Activated naive CD8-positive, alpha-beta T cell treated with anti-CD3 and anti-CD28 coated beads, Interleukin-2, amount 10 ng/mL, durations not matched to agents 7 days and 5 days (primary cell): ENCODE data around the gene GPR61. TPM values are rescaled to one million over a fixed set of nuclear protein-coding genes. Genes with fewer than 3 reads are reported as not detected.

ENCODE experiments used
- ATAC-seq: fragments of 150-1000 bp; cut with Tn5 transposase; one replicate; pipeline ENCODE4 v1.10.0; 2021; ENCODE audit warnings: low read depth, moderate library complexity
- POLR2A ChIA-PET: fragments of 350-600 bp; sonication (Branson Sonifier 250); formaldehyde crosslinking; loops from one replicate; lab custom pipeline; 2021; ENCODE audit warnings: antibody characterized with exemption; lab: Charles Lee
- DNase-seq: peaks from one replicate; pipeline ENCODE4 v3.0.0; 2021
- H3K27ac Mint-ChIP-seq: one replicate; pipeline ENCODE4 v1.8.0; 2022; ENCODE audit warnings: mild to moderate bottlenecking, mixed read lengths
- H3K27me3 Mint-ChIP-seq: one replicate; pipeline ENCODE4 v1.8.0; 2022; ENCODE audit warnings: mild to moderate bottlenecking, moderate library complexity, mixed read lengths
- H3K36me3 Mint-ChIP-seq: one replicate; pipeline ENCODE4 v1.8.0; 2021; ENCODE audit warnings: mild to moderate bottlenecking, mixed read lengths
- H3K4me1 Mint-ChIP-seq: one replicate; pipeline ENCODE4 v1.8.0; 2021; ENCODE audit warnings: mixed read lengths
- H3K4me3 Mint-ChIP-seq: one replicate; pipeline ENCODE4 v1.8.0; 2022; ENCODE audit warnings: mild to moderate bottlenecking, moderate library complexity, mixed read lengths
- H3K9me3 Mint-ChIP-seq: one replicate; pipeline ENCODE4 v1.8.0; 2021; ENCODE audit warnings: mixed read lengths
- total RNA-seq, 2 experiments: library from RNA; stranded (reverse); gene quantifications; one replicate each; pipeline ENCODE4 v1.2.3, GENCODE V29; 2021

GPR61 gene
- total RNA-seq, 2 experiments from 2014 or later, result 0.39 TPM; not detected in 1

DNA sequence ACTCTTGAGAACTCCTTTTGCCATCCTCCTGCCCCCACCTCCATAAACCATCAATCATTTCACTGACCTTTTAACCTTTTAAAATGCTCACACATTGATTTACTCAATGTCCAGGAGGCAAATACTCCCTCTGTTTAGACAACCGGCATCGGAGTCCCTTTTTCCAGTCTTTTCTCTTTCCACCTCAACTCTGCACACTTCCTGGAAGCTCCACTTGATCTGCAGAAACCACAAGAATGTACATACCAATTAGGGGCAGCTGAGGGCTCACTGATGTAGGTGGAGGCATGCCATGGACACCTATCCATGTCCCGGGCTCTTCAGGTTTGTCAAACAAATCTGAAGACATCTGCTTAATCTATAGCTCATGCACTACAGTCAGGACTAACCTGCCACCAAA lies 24.8 kb upstream of the GPR61 start:
- H3K4me3 Mint-ChIP-seq, result no peak overlapping the region
- H3K4me1 Mint-ChIP-seq, result peaks cover 18% of the 10 kb centered on the region
- ATAC-seq (no peak), DNase-seq (no peak)
- no peak overlapping the region for H3K27ac Mint-ChIP-seq
- POLR2A ChIA-PET, result interaction anchor here (0.7 kb wide), 1 partner anchor 9 kb away, joined by 4 read pairs; no protein-coding TSS in a partner anchor
- H3K27me3 Mint-ChIP-seq, result peaks cover 17% of the 10 kb centered on the region
- no peaks in the 10 kb centered on the region for H3K9me3 Mint-ChIP-seq
- no peaks in the 10 kb centered on the region for H3K36me3 Mint-ChIP-seq

GRCh38 chr1:109516872-109517271 lies 22.8 kb upstream of the GPR61 start:
- H3K27me3 Mint-ChIP-seq, result peaks cover 7% of the 10 kb centered on the region
- H3K36me3 Mint-ChIP-seq, result no peaks in the 10 kb centered on the region
- DNase-seq (no peak), ATAC-seq (no peak)
- no peaks in the 10 kb centered on the region for H3K9me3 Mint-ChIP-seq
- peaks cover 3% of the 10 kb centered on the region for H3K4me1 Mint-ChIP-seq
- POLR2A ChIA-PET, result interaction anchor here (1.7 kb wide), 1 partner anchor 23 kb away, joined by 3 read pairs; the partner anchor contains the start of gene CYB561D1
- no peak overlapping the region for H3K27ac Mint-ChIP-seq
- H3K4me3 Mint-ChIP-seq, result no peak overlapping the region

- peaks cover 3% of the 10 kb centered on the region for H3K4me1 Mint-ChIP-seq
- DNase-seq (no peak), ATAC-seq (no peak)
- POLR2A ChIA-PET, result no interaction called here
- peaks cover 5% of the 10 kb centered on the region for H3K27me3 Mint-ChIP-seq
- no peaks in the 10 kb centered on the region for H3K9me3 Mint-ChIP-seq
- no peak overlapping the region for H3K4me3 Mint-ChIP-seq
- no peaks in the 10 kb centered on the region for H3K36me3 Mint-ChIP-seq
- no peak overlapping the region for H3K27ac Mint-ChIP-seq
Measured at GRCh38 chr1:109517337-109517736, 22.3 kb upstream of the GPR61 start.

DNA sequence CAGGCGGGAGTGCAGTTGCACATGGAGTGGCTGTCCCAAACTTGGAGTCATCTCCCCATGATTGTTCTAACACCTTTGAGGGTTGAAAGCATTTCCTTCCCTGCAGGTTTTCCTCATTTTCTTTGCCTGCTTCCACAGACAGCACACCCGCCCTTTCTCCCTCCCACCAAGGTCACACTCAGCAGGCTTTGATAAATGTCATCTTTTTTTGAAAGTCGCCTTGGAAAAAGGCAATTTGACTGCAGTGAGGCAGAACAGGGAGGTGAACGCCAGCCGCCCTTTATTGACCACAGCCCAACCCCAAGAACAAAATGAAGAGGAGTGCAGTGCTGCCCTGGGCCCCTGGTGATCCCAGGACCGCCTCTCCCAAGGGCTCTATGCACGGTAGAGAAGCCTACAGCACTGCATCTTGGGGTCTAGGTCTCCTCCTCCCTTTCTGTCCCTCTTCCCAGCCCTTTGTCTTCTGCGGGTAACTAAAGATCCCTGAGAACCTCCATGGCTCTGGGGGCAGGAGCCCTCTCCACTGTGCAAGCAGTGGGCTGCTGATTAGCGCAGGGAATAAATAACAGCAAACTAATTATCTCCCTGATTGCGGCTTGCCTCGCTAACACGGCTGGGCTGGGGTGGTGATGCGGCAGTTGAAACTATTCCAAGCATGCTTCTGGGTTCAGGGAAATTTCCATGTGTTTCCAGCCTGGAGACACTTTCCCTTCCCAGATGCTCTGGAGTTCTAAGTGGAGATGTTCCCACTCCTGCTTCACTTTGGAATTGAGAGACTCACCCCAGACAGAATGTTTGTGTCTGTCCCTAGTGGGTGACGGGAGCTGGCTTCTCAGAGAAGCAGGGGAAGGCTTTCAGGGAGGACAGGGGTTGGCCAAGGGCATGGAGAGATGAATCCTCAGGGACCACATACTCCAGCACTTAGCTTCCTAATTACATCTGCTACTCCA lies 18.4 kb upstream of the GPR61 start:
- DNase-seq (no peak), ATAC-seq (no peak)
- peaks cover 7% of the 10 kb centered on the region for H3K27me3 Mint-ChIP-seq
- no peaks in the 10 kb centered on the region for H3K36me3 Mint-ChIP-seq
- POLR2A ChIA-PET, result interaction anchor here (0.5 to 1.1 kb wide), 2 partner anchors 12 to 947 kb away, joined by 4 to 7 read pairs; partner anchors contain the start of gene AMIGO1
- no peak overlapping the region for H3K27ac Mint-ChIP-seq
- no peak overlapping the region for H3K4me3 Mint-ChIP-seq
- H3K9me3 Mint-ChIP-seq, result no peaks in the 10 kb centered on the region
- H3K4me1 Mint-ChIP-seq, result peaks cover 2% of the 10 kb centered on the region

GRCh38 chr1:109522026-109522425 lies 17.6 kb upstream of the GPR61 start:
- Mint-ChIP-seq H3K27me3 (peaks cover 9% of the 10 kb centered on the region), H3K27ac (no peak overlapping the region), H3K36me3 (no peaks in the 10 kb centered on the region), H3K4me3 (no peak overlapping the region), H3K9me3 (no peaks in the 10 kb centered on the region), H3K4me1 (peaks cover 2% of the 10 kb centered on the region)
- no peak for DNase-seq
- ATAC-seq, result no peak
- POLR2A ChIA-PET, result interaction anchor here (0.5 kb wide), 1 partner anchor 947 kb away, joined by 4 read pairs; no protein-coding TSS in a partner anchor

DNA sequence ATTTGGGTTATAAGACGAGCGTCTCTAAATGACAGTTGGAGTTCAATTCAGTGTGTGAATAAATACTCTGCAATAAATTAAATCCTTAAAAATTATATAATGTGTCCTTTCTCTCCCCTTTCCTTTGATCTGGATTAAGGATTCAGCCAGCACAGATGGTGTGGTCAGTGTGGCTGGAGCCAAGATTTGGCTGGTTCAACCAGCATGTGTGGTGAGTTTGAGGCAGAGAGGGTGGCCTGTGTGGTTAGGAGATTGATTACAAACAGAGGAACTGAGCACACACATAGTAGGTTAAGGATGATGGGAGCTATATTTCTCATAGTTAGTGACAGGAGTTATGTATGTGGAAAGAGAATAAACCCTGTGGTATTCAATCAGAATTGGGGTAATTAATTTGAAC lies 16.0 kb upstream of the GPR61 start:
- H3K9me3 Mint-ChIP-seq, result no peaks in the 10 kb centered on the region
- H3K27ac Mint-ChIP-seq, result peak overlapping the region; percentile 61
- POLR2A ChIA-PET, result interaction anchor here (0.6 to 1.9 kb wide), 3 partner anchors 8 to 21 kb away, joined by 3 to 8 read pairs (median 4); no protein-coding TSS in a partner anchor
- ATAC-seq (no peak), DNase-seq (no peak)
- H3K4me3 Mint-ChIP-seq, result no peak overlapping the region
- peaks cover 4% of the 10 kb centered on the region for H3K4me1 Mint-ChIP-seq
- H3K27me3 Mint-ChIP-seq, result peaks cover 9% of the 10 kb centered on the region
- no peaks in the 10 kb centered on the region for H3K36me3 Mint-ChIP-seq

GRCh38 chr1:109527098-109527811 lies 12.4 kb upstream of the GPR61 start:
- Mint-ChIP-seq H3K4me1 (peaks cover 26% of the 10 kb centered on the region), H3K27me3 (peaks cover 7% of the 10 kb centered on the region), H3K4me3 (no peak overlapping the region), H3K9me3 (no peaks in the 10 kb centered on the region), H3K36me3 (no peaks in the 10 kb centered on the region), H3K27ac (no peak overlapping the region)
- ATAC-seq, result no peak
- no peak for DNase-seq
- POLR2A ChIA-PET, result interaction anchor here (1.6 to 9.6 kb wide), 2 partner anchors 18 to 31 kb away, joined by 4 to 212 read pairs; partner anchors contain the start of genes AMIGO1 and CYB561D1

DNA sequence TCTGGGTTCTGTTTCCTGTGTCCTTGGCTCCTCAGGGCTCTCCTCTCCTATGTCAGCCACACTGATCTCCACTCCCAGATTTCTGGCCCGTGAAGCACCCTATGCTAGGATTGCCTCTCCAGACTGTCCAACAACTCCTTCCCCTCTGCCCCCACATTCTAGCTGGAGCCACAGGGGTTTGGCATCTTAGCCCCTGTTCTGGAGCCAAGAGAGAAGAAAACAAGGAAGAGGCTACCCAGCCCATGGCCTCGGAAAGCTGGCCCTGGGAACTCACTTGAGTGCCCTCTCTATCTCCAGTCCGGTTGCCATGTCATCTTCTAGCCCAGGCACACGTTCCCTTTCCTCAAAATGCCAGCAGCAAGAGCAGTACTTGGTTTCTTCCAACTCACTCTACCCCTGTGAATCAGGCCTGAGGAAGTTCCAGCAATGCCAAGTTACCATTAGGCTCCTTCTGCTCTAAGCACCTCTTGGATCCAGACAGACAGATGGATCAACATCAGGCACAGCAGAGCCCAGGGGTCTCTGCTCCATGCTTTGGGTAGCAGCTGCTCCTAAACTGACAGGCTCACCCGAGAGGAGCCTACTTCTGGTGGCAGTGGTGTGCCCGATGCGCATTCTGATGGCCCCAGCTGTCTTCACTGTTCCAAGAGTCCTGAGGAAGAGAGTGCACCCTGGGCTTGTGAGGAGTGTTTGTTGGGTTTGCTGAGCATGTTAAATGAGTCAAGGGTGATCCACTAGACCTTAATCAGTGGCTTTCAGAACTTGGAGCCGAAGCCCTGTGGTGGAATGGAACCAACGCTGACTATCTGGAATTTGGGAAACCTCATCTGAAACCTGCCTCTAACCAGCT lies 11.6 kb upstream of the GPR61 start:
- Mint-ChIP-seq H3K4me3 (no peak overlapping the region), H3K36me3 (no peaks in the 10 kb centered on the region), H3K27me3 (peaks cover 7% of the 10 kb centered on the region), H3K27ac (no peak overlapping the region), H3K9me3 (no peaks in the 10 kb centered on the region), H3K4me1 (peaks cover 32% of the 10 kb centered on the region)
- no peak for ATAC-seq
- no peak for DNase-seq
- POLR2A ChIA-PET, result interaction anchor here (0.6 to 9.6 kb wide), 4 partner anchors 14 to 102 kb away, joined by 3 to 212 read pairs (median 7); partner anchors contain the start of genes AMIGO1, CYB561D1 and PSMA5

GRCh38 chr1:109528712-109529111 lies 11.0 kb upstream of the GPR61 start:
- no peak for DNase-seq
- Mint-ChIP-seq H3K36me3 (no peaks in the 10 kb centered on the region), H3K27ac (peak overlapping the region; percentile 28), H3K4me3 (no peak overlapping the region), H3K4me1 (peaks cover 31% of the 10 kb centered on the region), H3K9me3 (no peaks in the 10 kb centered on the region), H3K27me3 (peaks cover 7% of the 10 kb centered on the region)
- no peak for ATAC-seq
- POLR2A ChIA-PET, result interaction anchor here (0.6 to 9.6 kb wide), 4 partner anchors 15 to 103 kb away, joined by 3 to 212 read pairs (median 7); partner anchors contain the start of genes AMIGO1, CYB561D1 and PSMA5

DNA sequence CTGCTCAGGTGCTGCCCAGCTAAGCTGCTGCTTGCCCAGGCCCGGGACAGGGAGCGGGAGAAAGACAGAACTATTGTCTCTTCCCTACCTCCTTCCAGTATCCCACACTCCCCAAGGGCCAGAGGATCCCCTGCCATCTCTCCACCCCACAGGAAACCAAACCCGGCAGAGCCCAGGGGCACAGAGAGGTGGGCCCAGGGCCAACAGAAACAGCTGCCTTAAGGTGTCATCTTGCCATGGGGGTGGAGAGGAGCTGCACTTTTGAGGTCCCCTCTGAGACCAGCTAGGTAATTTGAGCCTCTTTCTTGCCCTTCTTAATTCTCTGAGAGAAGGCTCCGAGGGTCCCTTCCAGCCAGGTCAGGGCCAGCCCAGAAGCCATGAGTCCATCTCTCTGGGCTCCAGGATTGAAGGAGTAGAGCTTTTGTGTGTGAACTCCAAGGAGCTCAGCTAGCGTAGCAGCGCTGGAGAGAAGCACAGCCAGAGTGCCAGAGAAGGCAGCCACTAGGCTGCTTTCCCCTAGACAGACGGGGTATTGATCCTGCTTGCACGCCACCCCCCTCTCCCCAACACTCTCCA lies 9.7 kb upstream of the GPR61 start:
- Mint-ChIP-seq H3K27ac (peak overlapping the region; percentile 74), H3K9me3 (no peaks in the 10 kb centered on the region), H3K27me3 (peaks cover 7% of the 10 kb centered on the region), H3K36me3 (no peaks in the 10 kb centered on the region), H3K4me1 (peaks cover 30% of the 10 kb centered on the region), H3K4me3 (no peak overlapping the region)
- ATAC-seq, result no peak
- DNase-seq, result no peak
- POLR2A ChIA-PET, result interaction anchor here (0.6 to 9.6 kb wide), 4 partner anchors 17 to 104 kb away, joined by 3 to 212 read pairs (median 7); partner anchors contain the start of genes AMIGO1, CYB561D1 and PSMA5

GRCh38 chr1:109530457-109531087 lies 9.1 kb upstream of the GPR61 start:
- peaks cover 30% of the 10 kb centered on the region for H3K4me1 Mint-ChIP-seq
- peak overlapping the region; percentile 80 for H3K27ac Mint-ChIP-seq
- H3K27me3 Mint-ChIP-seq, result peaks cover 7% of the 10 kb centered on the region
- peak overlapping the region; percentile 45 for H3K4me3 Mint-ChIP-seq
- ATAC-seq (no peak), DNase-seq (no peak)
- H3K36me3 Mint-ChIP-seq, result no peaks in the 10 kb centered on the region
- H3K9me3 Mint-ChIP-seq, result no peaks in the 10 kb centered on the region
- POLR2A ChIA-PET, result interaction anchor here (0.6 to 9.6 kb wide), 5 partner anchors 17 to 105 kb away, joined by 3 to 212 read pairs (median 6); partner anchors contain the start of genes AMIGO1, CYB561D1 and PSMA5
